Mononuclear cell (primary cell): Measurements from ENCODE around the gene FEM1A. TPM values are rescaled to one million over a fixed set of nuclear protein-coding genes. Genes with fewer than 3 reads are reported as not detected.
"Not testable (repeated sequence)": the region's sequence is repeated elsewhere in the genome, so short reads cannot be mapped to it uniquely, and the experiment has no call there.

Experiments
- H3K27me3 ChIP-seq: 2 replicates; pipeline ENCODE4 v1.6.0; 2011; ENCODE audit warnings: low read length, control low read depth; ENCODE audit not compliant: insufficient read depth
- H3K4me1 ChIP-seq: 2 replicates; pipeline ENCODE4 v1.5.1; 2011; ENCODE audit warnings: mild to moderate bottlenecking, low read length, control low read depth; ENCODE audit not compliant: insufficient read depth
- H3K4me3 ChIP-seq: 2 replicates; pipeline ENCODE4 v1.5.1; 2011; ENCODE audit warnings: mild to moderate bottlenecking, low read length, moderate library complexity
- H3K9me3 ChIP-seq: 2 replicates; pipeline ENCODE4 v1.5.1; 2011; ENCODE audit warnings: low read depth, mild to moderate bottlenecking, control low read depth, low read length
- total RNA-seq: library from RNA; depleted of rRNA; stranded (reverse); fragments of >200 nt; gene quantifications from one replicate; pipeline ENCODE4 v1.2.3, GENCODE V29; 2012

Gene FEM1A
- total RNA-seq, 1 donor: 15.1 TPM

GRCh38 chr19:4815426-4816201 lies 24.1 kb downstream of the FEM1A start:
- Histone ChIP-seq H3K27me3 (no peaks in the 10 kb centered on the region), H3K4me1 (peaks cover 51% of the 10 kb centered on the region), H3K4me3 (no peak overlapping the region), H3K9me3 (no peaks in the 10 kb centered on the region)

- Histone ChIP-seq H3K9me3 (no peaks in the 10 kb centered on the region), H3K4me3 (no peak overlapping the region), H3K4me1 (peaks cover 45% of the 10 kb centered on the region), H3K27me3 (no peaks in the 10 kb centered on the region)
Measured at GRCh38 chr19:4816202-4816949, 24.8 kb downstream of the FEM1A start.

DNA sequence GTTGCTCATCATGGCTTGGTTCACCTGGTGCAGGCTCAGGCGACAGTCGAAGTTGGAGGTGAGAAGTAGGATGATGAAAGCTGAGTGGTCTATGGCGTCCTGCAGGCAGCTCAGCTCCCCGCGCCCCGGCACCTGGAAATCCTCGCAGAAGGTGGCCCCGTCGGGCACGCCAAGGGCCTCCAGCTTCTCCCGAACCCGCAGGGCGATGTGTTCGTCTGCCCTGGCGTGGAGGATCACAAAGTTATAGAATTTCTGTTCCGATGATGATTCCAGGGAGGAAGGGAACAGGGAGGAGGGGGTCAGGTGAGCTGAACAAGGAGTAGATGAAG lies 25.4 kb downstream of the FEM1A start:
- H3K27me3 ChIP-seq: no peaks in the 10 kb centered on the region
- H3K9me3 ChIP-seq: no peaks in the 10 kb centered on the region
- no peak overlapping the region for H3K4me3 ChIP-seq
- peaks cover 40% of the 10 kb centered on the region for H3K4me1 ChIP-seq

DNA sequence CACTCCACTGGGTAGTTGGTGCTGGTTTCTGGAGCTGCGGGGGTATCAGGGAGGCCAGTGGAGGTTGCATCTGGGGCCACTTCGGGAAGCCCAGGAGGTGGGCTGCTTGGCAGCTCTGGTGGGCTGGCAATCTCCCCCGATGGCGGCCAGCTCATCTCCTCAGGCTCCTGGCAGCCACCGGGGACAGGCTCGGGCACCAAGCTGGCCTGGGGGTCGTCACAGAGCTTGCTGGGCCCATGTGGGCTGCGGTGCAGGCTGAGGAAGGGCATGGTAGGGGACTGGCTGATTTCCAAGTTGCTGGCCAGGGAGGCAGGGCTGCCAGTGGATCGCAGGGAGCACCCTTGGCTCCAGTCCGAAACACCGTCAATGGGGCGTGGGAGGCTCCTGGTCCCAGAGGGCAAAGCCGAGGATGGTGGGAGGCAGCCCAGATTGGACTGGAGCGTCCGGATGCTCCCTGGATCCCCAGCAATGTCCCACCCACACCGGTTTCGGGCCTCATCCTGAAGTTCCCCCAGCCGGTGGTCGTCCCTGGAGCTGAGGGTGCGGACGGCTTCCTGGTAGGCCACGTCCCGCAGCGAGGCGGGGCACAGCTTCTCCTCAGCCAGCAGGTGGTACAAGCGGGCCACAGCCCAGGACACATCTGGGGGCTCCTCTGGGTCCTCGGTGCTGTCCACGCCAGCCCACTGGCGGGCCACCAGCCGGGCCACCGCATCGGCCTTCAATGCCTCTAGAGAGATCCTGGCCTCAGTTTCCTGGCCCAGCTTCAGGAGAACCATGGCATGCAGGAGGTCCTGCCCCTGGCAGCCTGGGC lies 26.1 kb downstream of the FEM1A start:
- H3K4me1 ChIP-seq: peaks cover 32% of the 10 kb centered on the region
- H3K9me3 ChIP-seq: no peaks in the 10 kb centered on the region
- H3K4me3 ChIP-seq: no peak overlapping the region
- no peaks in the 10 kb centered on the region for H3K27me3 ChIP-seq

DNA sequence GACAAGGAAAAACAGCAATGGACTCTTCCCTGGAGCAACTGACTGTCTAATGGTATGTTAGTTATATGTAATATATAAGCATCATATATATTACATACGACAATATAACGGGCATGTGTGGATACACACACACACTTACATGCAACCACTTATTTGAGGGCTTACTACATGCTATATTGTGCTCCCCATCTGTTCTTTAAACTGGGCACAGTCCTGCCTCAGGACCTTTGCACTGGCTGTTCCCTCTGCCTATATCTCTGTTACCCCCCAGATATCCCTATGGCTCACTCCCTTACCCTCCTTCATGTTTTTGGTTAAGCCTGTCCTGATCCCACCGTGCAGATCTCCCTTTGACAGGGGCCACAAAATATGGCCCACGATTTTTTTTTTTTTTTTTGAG lies 29.7 kb downstream of the FEM1A start:
- no peaks in the 10 kb centered on the region for H3K9me3 ChIP-seq
- no peaks in the 10 kb centered on the region for H3K4me1 ChIP-seq
- no peaks in the 10 kb centered on the region for H3K27me3 ChIP-seq
- no peak overlapping the region for H3K4me3 ChIP-seq

DNA sequence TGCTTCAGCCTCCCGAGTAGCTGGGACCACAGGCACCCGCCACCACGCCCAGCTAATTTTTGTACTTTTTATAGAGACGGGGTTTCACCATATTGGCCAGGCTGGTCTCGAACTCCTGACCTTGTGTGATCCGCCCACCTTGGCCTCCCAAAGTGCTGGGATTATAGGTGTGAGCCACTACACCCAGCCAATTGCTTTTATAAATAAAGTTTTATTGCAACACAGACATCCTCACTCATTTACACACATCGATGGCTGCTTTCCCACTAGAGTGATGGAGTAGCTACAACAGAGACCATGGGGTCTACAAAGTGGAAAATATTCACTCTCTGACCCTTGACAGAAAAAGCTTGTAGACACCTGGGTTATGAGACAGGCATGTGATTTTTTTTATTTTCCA lies 30.8 kb downstream of the FEM1A start:
- not testable (repeated sequence) for H3K4me1 ChIP-seq, H3K27me3 ChIP-seq, H3K4me3 ChIP-seq, H3K9me3 ChIP-seq

GRCh38 chr19:4823577-4823976 lies 32.0 kb downstream of the FEM1A start:
- H3K27me3 ChIP-seq: no peaks in the 10 kb centered on the region
- no peak overlapping the region for H3K4me3 ChIP-seq
- H3K9me3 ChIP-seq: no peaks in the 10 kb centered on the region
- H3K4me1 ChIP-seq: no peaks in the 10 kb centered on the region

- Histone ChIP-seq H3K27me3 (no peaks in the 10 kb centered on the region), H3K4me1 (peaks cover 27% of the 10 kb centered on the region), H3K4me3 (no peak overlapping the region), H3K9me3 (no peaks in the 10 kb centered on the region)
Measured at GRCh38 chr19:4829001-4829712, 37.6 kb downstream of the FEM1A start.

GRCh38 chr19:4830332-4830731 lies 38.8 kb downstream of the FEM1A start:
- H3K27me3 ChIP-seq: no peaks in the 10 kb centered on the region
- H3K9me3 ChIP-seq: no peaks in the 10 kb centered on the region
- H3K4me1 ChIP-seq: peaks cover 27% of the 10 kb centered on the region
- H3K4me3 ChIP-seq: peak overlapping the region; percentile 78

GRCh38 chr19:4830768-4831265 lies 39.3 kb downstream of the FEM1A start:
- peaks cover 27% of the 10 kb centered on the region for H3K4me1 ChIP-seq
- H3K9me3 ChIP-seq: no peaks in the 10 kb centered on the region
- peak overlapping the region; percentile 78 for H3K4me3 ChIP-seq
- no peaks in the 10 kb centered on the region for H3K27me3 ChIP-seq

DNA sequence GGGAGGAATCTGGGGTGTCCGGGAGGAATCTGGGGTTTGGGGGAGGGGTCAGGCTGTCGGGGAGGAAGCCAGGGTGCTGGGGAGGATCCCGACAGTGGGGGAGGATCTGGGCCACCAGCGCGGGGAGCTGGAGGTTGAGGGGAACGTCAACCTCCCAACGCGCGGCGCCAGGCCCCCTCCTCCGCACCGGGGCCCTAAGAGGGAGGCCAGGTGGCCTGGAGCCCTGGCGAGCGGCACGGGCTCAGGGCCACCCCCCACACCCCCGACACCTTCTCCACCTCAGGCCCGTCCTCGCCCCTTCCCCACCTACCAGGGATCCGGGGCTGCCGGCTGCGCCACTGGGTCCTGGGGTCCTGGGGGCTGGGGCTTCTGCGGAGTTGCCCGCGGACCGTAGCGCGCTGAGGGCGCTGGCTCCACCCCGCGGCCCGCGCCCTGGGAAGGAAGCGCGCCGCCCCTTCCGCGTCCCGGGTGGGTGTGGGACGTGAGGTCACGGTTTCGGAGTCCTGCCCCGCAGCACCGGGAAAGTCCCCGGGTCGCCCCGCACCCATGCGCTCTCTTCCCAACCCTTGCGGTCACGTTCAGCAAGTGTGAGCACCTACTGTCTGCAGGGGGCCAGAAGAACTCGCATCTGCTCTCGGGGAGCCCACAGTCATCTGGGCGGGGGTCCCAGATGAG lies 39.9 kb downstream of the FEM1A start, which contains the start of gene TICAM1:
Gene TICAM1 (minus strand): TSS at position 409 of the 675 bp plus-strand sequence. CDS start 13,335 bp downstream, outside the sequence.
- Histone ChIP-seq H3K4me3 (peak within 1 kb of the TSS; percentile 78), H3K27me3 (no peaks in the 10 kb centered on the region), H3K4me1 (peaks cover 27% of the 10 kb centered on the region), H3K9me3 (no peaks in the 10 kb centered on the region)

DNA sequence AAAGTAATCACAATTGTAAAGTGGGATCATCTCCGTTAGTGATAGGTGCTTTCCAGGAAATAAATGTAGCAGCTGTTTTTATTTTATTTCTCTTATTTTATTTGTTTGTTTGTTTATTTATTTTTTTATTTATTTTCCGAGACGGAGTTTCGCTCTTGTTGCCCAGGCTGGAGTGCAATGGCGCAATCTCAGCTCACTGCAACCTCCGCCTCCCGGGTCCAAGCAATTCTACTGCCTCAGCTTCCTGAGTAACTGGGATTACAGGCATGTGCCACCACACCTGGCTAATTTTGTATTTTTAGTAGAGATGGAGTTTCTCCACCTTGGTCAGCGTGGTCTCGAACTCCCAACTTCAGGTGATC lies 40.4 kb downstream of the FEM1A start:
- peaks cover 27% of the 10 kb centered on the region for H3K4me1 ChIP-seq
- not testable (repeated sequence) for H3K27me3 ChIP-seq, H3K9me3 ChIP-seq
- H3K4me3 ChIP-seq: peak overlapping the region; percentile 78

DNA sequence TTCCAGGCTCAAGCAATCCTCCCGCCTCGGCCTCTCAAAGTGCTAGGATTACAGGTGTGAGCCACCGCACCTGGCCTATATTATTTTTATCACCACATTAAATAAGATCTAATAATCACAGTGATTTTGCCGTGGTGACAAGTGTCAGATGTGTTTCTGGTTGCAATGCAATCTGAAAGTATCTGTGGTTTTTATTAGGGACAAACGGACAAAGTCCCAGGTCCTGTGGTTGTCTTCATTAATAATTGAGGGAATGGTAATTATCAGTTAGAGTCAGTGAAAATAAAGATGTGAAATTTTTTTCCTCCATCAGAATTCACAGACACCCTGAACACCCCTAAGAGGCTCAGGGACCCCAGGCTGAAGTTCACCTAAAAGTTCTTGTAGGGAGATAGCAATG lies 41.2 kb downstream of the FEM1A start:
- H3K4me3 ChIP-seq: no peak overlapping the region
- no peaks in the 10 kb centered on the region for H3K9me3 ChIP-seq
- peaks cover 34% of the 10 kb centered on the region for H3K4me1 ChIP-seq
- no peaks in the 10 kb centered on the region for H3K27me3 ChIP-seq

DNA sequence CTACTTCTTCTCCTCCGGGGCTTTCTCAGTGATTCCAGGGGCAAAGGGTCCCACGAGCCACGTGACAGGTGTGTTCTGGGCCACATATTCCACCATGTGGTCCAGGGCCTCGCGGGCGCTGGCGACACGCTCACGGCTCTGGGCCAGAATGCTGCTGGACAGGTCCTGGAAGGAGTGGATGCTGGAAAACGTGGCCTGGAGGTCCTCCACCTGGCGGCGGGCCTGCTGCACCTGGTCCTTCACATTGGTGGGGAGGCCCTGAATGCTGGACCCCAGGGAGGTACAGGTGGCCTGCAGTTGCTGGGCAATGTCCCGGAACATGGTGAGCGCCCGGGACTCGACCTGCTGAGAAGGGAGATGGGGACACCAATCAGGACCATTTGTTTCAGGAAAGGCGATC lies 47.7 kb downstream of the FEM1A start:
- Histone ChIP-seq H3K9me3 (no peaks in the 10 kb centered on the region), H3K27me3 (no peaks in the 10 kb centered on the region), H3K4me1 (peaks cover 32% of the 10 kb centered on the region), H3K4me3 (no peak overlapping the region)
